HEK293T (cell line): ENCODE data around the gene GKN1.

Experiments used
- ARNT ChIP-seq: fragments of 450-650 bp; IDR thresholded peaks from 2 replicates; pipeline ENCODE4 v1.6.1; 2017; ENCODE audit warnings: mild to moderate bottlenecking
- BHLHE40 ChIP-seq: fragments of 450-650 bp; IDR thresholded peaks from 2 replicates; pipeline ENCODE4 v1.6.1; 2016; ENCODE audit warnings: mild to moderate bottlenecking, moderate library complexity, borderline replicate concordance
- ELF4 ChIP-seq: fragments of 450-650 bp; IDR thresholded peaks from 2 replicates; pipeline ENCODE4 v1.6.1; 2017; ENCODE audit warnings: antibody characterized with exemption
- FOXK2 ChIP-seq: fragments of 450-650 bp; IDR thresholded peaks from 2 replicates; pipeline ENCODE4 v1.6.1; 2016; ENCODE audit warnings: mild to moderate bottlenecking
- FOXM1 ChIP-seq: fragments of 450-650 bp; IDR thresholded peaks from 2 replicates; pipeline ENCODE4 v1.6.1; 2017; ENCODE audit warnings: mild to moderate bottlenecking, borderline replicate concordance
- HDGF ChIP-seq: fragments of 450-650 bp; IDR thresholded peaks from 2 replicates; pipeline ENCODE4 v1.6.1; 2017; ENCODE audit warnings: antibody characterized with exemption, borderline replicate concordance
- L3MBTL2 ChIP-seq: fragments of 450-650 bp; conservative IDR thresholded peaks from 2 replicates; pipeline ENCODE4 v1.6.1; 2016; ENCODE audit warnings: mild to moderate bottlenecking
- LEF1 ChIP-seq: fragments of 450-650 bp; IDR thresholded peaks from 2 replicates; pipeline ENCODE4 v1.6.1; 2017; ENCODE audit warnings: mild to moderate bottlenecking, borderline replicate concordance
- NFRKB ChIP-seq: fragments of 450-650 bp; IDR thresholded peaks from 2 replicates; pipeline ENCODE4 v1.6.1; 2016; ENCODE audit warnings: mild to moderate bottlenecking, moderate library complexity
- SP1 ChIP-seq: fragments of 450-650 bp; IDR thresholded peaks from 2 replicates; pipeline ENCODE4 v1.6.1; 2017
- TARDBP ChIP-seq: fragments of 450-650 bp; IDR thresholded peaks from 2 replicates; pipeline ENCODE4 v1.6.1; 2016

- no peak for TF ChIP-seq NFRKB
- TF ChIP-seq SP1: no peak
- TF ChIP-seq ARNT: no peak
- TF ChIP-seq BHLHE40: no peak
- no peak for TF ChIP-seq L3MBTL2
- no peak for TF ChIP-seq FOXK2
- TF ChIP-seq HDGF: no peak
- TF ChIP-seq TARDBP: no peak
- TF ChIP-seq FOXM1: no peak
- no peak for TF ChIP-seq ELF4
- TF ChIP-seq LEF1: no peak
Measured at GRCh38 chr2:68964282-68964681, 10.2 kb upstream of the GKN1 start.
